Astrocyte (in vitro differentiated cells and primary cell): Measurements from ENCODE around the gene SH2B2. TPM values are rescaled to one million over a fixed set of nuclear protein-coding genes. Genes with fewer than 3 reads are reported as not detected.

Experiments
- DNase-seq: peaks from one replicate; pipeline ENCODE4 v3.0.0-alpha.2; 2010; ENCODE audit warnings: low read depth
- FAIRE-seq: peaks from 2 replicates; lab custom pipeline; 2011; peaks lifted over from hg19 to GRCh38; lab: Jason Lieb, UNC
- H2AFZ ChIP-seq: 2 replicates; pipeline ENCODE4 v1.6.0; 2012; ENCODE audit warnings: low read depth, low read length, inconsistent platforms
- H3K27ac ChIP-seq: 2 replicates; pipeline ENCODE4 v1.5.1; 2011; ENCODE audit warnings: low read depth, low read length, inconsistent platforms
- H3K27me3 ChIP-seq: 2 replicates; pipeline ENCODE4 v1.6.0; 2011; ENCODE audit warnings: low read length, inconsistent platforms; ENCODE audit not compliant: insufficient read depth
- H3K36me3 ChIP-seq: 2 replicates; pipeline ENCODE4 v1.5.1; 2011; ENCODE audit warnings: low read length, inconsistent platforms; ENCODE audit not compliant: insufficient read depth
- H3K4me1 ChIP-seq: 2 replicates; pipeline ENCODE4 v1.5.1; 2011; ENCODE audit warnings: low read length, inconsistent platforms; ENCODE audit not compliant: insufficient read depth
- H3K4me2 ChIP-seq: 2 replicates; pipeline ENCODE4 v1.6.0; 2012; ENCODE audit warnings: low read length, inconsistent platforms
- H3K4me3 ChIP-seq: 2 replicates; pipeline ENCODE4 v1.5.1; 2011; ENCODE audit warnings: low read depth, mild to moderate bottlenecking, low read length, inconsistent platforms; ENCODE audit not compliant: insufficient read depth
- H3K79me2 ChIP-seq: 2 replicates; pipeline ENCODE4 v1.6.0; 2012; ENCODE audit warnings: mild to moderate bottlenecking, low read length, inconsistent platforms; ENCODE audit not compliant: insufficient read depth
- H3K9ac ChIP-seq: 2 replicates; pipeline ENCODE4 v1.6.0; 2012; ENCODE audit warnings: mild to moderate bottlenecking, low read length, inconsistent platforms
- H3K9me3 ChIP-seq: 2 replicates; pipeline ENCODE4 v1.5.1; 2012; ENCODE audit warnings: low read depth, mild to moderate bottlenecking, low read length, inconsistent platforms; ENCODE audit not compliant: insufficient read depth
- H4K20me1 ChIP-seq: 2 replicates; pipeline ENCODE4 v1.6.0; 2012; ENCODE audit warnings: low read length, inconsistent platforms; ENCODE audit not compliant: insufficient read depth
- H3K27ac Mint-ChIP-seq: one replicate; pipeline ENCODE4 v1.8.0; 2021; ENCODE audit warnings: mild to moderate bottlenecking, mixed read lengths; ENCODE audit not compliant: unreplicated experiment
- H3K27me3 Mint-ChIP-seq: one replicate; pipeline ENCODE4 v1.8.0; 2021; ENCODE audit warnings: low read depth, mixed read lengths; ENCODE audit not compliant: unreplicated experiment
- H3K36me3 Mint-ChIP-seq: one replicate; pipeline ENCODE4 v1.8.0; 2021; ENCODE audit warnings: low read depth, mixed read lengths; ENCODE audit not compliant: unreplicated experiment
- H3K4me1 Mint-ChIP-seq: one replicate; pipeline ENCODE4 v1.8.0; 2021; ENCODE audit warnings: low read depth, mixed read lengths; ENCODE audit not compliant: unreplicated experiment
- H3K4me3 Mint-ChIP-seq: one replicate; pipeline ENCODE4 v1.8.0; 2021; ENCODE audit warnings: mild to moderate bottlenecking, moderate library complexity, mixed read lengths; ENCODE audit not compliant: unreplicated experiment
- H3K9me3 Mint-ChIP-seq: one replicate; pipeline ENCODE4 v1.8.0; 2021; ENCODE audit warnings: mild to moderate bottlenecking, mixed read lengths; ENCODE audit not compliant: unreplicated experiment
- EZH2 ChIP-seq: IDR thresholded peaks from 2 replicates; pipeline ENCODE4 v1.6.1; 2012; ENCODE audit warnings: mild to moderate bottlenecking, low read length, inconsistent platforms; ENCODE audit not compliant: insufficient read depth
- total RNA-seq: library from RNA; stranded (reverse); gene quantifications from 2 replicates; pipeline ENCODE4 v1.2.1, GENCODE V29; 2021
- TF ChIP-seq, protein P1 (sequence below): IDR thresholded peaks from 2 replicates; pipeline ENCODE4 v1.5.1; 2011; ENCODE audit warnings: low read depth, mild to moderate bottlenecking, inconsistent platforms, low read length, moderate library complexity; ENCODE audit not compliant: insufficient read depth

Gene SH2B2
- total RNA-seq, 1 donor from 2014 or later = 5.6 TPM

DNA sequence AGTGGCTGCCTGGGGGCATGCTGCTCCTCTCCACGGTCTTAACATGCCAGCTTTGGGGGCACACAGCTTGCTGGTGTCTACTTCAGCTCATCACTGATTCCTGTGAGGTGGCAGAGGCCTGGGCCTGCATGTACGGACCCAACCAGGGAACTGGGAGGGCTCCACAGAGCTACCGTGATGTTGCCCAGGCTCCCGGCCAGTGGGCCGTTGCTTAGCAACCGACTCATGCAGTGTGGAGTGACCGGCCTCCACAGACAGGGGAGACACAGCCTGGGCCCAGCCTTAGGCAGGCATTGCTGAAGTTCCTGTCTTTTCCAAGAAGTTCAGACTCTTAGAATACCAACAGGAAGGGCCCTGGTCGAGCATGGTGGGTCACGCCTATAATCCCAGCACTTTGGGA, 25.8 kb upstream of the SH2B2 start:
- Mint-ChIP-seq H3K9me3 (no peaks in the 10 kb centered on the region), H3K4me1 (peaks cover 1% of the 10 kb centered on the region), H3K27ac (no peak overlapping the region), H3K27me3 (no peaks in the 10 kb centered on the region), H3K36me3 (no peaks in the 10 kb centered on the region), H3K4me3 (no peak overlapping the region)
- Histone ChIP-seq H2AFZ (no peak overlapping the region), H3K4me3 (no peak overlapping the region), H4K20me1 (no peaks in the 10 kb centered on the region), H3K4me2 (no peak overlapping the region), H3K9ac (no peak overlapping the region), H3K79me2 (no peaks in the 10 kb centered on the region), H3K36me3 (no peaks in the 10 kb centered on the region), H3K4me1 (peaks cover 10% of the 10 kb centered on the region), H3K27me3 (no peaks in the 10 kb centered on the region), H3K9me3 (no peaks in the 10 kb centered on the region), H3K27ac (no peak overlapping the region)
- no peak for TF ChIP-seq EZH2
- TF ChIP-seq, protein P1, sequence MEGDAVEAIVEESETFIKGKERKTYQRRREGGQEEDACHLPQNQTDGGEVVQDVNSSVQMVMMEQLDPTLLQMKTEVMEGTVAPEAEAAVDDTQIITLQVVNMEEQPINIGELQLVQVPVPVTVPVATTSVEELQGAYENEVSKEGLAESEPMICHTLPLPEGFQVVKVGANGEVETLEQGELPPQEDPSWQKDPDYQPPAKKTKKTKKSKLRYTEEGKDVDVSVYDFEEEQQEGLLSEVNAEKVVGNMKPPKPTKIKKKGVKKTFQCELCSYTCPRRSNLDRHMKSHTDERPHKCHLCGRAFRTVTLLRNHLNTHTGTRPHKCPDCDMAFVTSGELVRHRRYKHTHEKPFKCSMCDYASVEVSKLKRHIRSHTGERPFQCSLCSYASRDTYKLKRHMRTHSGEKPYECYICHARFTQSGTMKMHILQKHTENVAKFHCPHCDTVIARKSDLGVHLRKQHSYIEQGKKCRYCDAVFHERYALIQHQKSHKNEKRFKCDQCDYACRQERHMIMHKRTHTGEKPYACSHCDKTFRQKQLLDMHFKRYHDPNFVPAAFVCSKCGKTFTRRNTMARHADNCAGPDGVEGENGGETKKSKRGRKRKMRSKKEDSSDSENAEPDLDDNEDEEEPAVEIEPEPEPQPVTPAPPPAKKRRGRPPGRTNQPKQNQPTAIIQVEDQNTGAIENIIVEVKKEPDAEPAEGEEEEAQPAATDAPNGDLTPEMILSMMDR = no peak
- DNase-seq (peak; percentile 44), FAIRE-seq (no peak)

DNA sequence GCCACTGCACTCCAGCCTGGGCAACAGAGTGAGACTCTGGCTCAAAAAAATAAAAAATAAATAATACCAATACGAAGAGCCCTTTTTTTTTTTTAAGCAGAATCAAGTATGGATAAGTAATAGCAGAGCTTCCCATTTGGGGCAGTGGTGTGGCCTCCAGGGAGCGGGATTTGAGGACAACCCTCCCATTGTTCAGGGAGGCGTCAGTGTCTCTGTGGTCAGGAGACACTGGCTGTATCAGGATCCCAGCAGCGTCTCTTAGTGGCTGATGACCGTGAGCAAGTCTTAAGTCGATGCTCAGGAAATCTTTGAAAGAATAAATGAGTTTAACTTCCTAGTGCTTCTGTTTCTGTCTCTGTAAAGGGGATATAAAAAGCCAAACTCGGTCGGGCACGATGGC, 25.2 kb upstream of the SH2B2 start:
- Histone ChIP-seq H4K20me1 (no peaks in the 10 kb centered on the region), H3K4me1 (peaks cover 10% of the 10 kb centered on the region), H3K4me3 (no peak overlapping the region), H3K9me3 (no peaks in the 10 kb centered on the region), H2AFZ (no peak overlapping the region), H3K79me2 (no peaks in the 10 kb centered on the region), H3K27me3 (no peaks in the 10 kb centered on the region), H3K27ac (no peak overlapping the region), H3K4me2 (no peak overlapping the region), H3K9ac (no peak overlapping the region), H3K36me3 (no peaks in the 10 kb centered on the region)
- Mint-ChIP-seq H3K36me3 (no peaks in the 10 kb centered on the region), H3K27me3 (peaks cover 4% of the 10 kb centered on the region), H3K4me1 (peaks cover 1% of the 10 kb centered on the region), H3K27ac (no peak overlapping the region), H3K4me3 (no peak overlapping the region), H3K9me3 (peaks cover 2% of the 10 kb centered on the region)
- FAIRE-seq (no peak), DNase-seq (no peak)
- TF ChIP-seq EZH2 = no peak
- TF ChIP-seq, protein P1 = no peak

DNA sequence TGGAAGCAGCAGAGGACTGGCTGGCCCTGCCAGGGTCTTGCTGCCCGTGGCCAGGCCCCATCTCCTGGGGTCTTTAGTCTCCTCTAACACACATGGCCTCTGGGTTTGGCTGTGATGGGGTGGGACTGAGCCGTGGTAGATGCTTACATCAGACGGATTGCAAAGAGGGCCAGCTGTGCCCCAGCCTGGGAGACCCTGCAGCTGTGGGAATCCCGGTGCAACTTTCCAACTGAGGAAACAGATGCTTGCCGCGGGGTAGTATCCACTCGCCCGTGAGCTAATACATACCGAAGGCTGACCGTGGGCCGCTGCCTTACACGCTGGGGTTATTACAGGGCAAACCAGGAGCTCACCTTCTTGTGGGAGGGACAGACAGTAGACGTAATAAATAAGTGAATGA, 24.1 kb upstream of the SH2B2 start:
- TF ChIP-seq EZH2 = no peak
- TF ChIP-seq, protein P1 = no peak
- H3K4me1 ChIP-seq = peaks cover 10% of the 10 kb centered on the region

More for the DNA sequence above, 24.1 kb upstream of the SH2B2 start:
- no peaks in the 10 kb centered on the region for H3K79me2 ChIP-seq
- H3K27ac ChIP-seq = no peak overlapping the region
- Mint-ChIP-seq H3K27me3 (peaks cover 8% of the 10 kb centered on the region), H3K4me1 (peaks cover 1% of the 10 kb centered on the region), H3K36me3 (no peaks in the 10 kb centered on the region), H3K27ac (no peak overlapping the region), H3K4me3 (no peak overlapping the region), H3K9me3 (peaks cover 2% of the 10 kb centered on the region)
- no peak overlapping the region for H3K4me2 ChIP-seq
- no peak overlapping the region for H3K9ac ChIP-seq
- no peaks in the 10 kb centered on the region for H4K20me1 ChIP-seq
- no peaks in the 10 kb centered on the region for H3K27me3 ChIP-seq
- no peaks in the 10 kb centered on the region for H3K36me3 ChIP-seq
- H3K9me3 ChIP-seq = no peaks in the 10 kb centered on the region
- FAIRE-seq (no peak), DNase-seq (no peak)
- no peak overlapping the region for H2AFZ ChIP-seq
- H3K4me3 ChIP-seq = no peak overlapping the region
